Lower leg skin (tissue), 3 donors: Measurements from ENCODE around the gene PFDN6.

Experiments used
- CTCF ChIP-seq, 3 donors: fragments of 450-650 bp; IDR thresholded peaks; one replicate each; pipeline ENCODE4 v1.5.1; 2016; ENCODE audit warnings: antibody characterized with exemption in 3 of 3, mild to moderate bottlenecking in 3 of 3, moderate library complexity in 2 of 3
- POLR2A ChIP-seq, 2 donors: fragments of 450-650 bp; IDR thresholded peaks; one replicate each; pipeline ENCODE4 v1.6.1; 2016 to 2017; ENCODE audit warnings: antibody characterized with exemption in 2 of 2, mild to moderate bottlenecking in 1 of 2, moderate library complexity in 1 of 2

- TF ChIP-seq CTCF (IDR thresholded peaks at IDR 0.05) (no peak), POLR2A (IDR thresholded peaks at IDR 0.05) (no peak)
Measured at GRCh38 chr6:33248643-33248931, 40.8 kb upstream of the PFDN6 start.
